GM12878 (cell line): ENCODE results near the gene ARHGAP44.

Experiments used
- BACH1 ChIP-seq: fragments of 450-650 bp; IDR thresholded peaks from 2 replicates; pipeline ENCODE4 v1.6.1; 2017; ENCODE audit warnings: mild to moderate bottlenecking, borderline replicate concordance
- CBFB ChIP-seq: IDR thresholded peaks from 2 replicates; pipeline ENCODE4 v1.6.1; 2016; ENCODE audit warnings: antibody characterized with exemption, low read depth
- CHD1 ChIP-seq: IDR thresholded peaks from 2 replicates; pipeline ENCODE4 v1.6.1; 2012; ENCODE audit warnings: low read depth, low read length, improper control_type of control experiment
- EZH2 ChIP-seq: IDR thresholded peaks from 2 replicates; pipeline ENCODE4 v1.6.1; 2012; ENCODE audit warnings: low read depth, mild to moderate bottlenecking, control low read depth, inconsistent platforms, low read length, borderline replicate concordance; ENCODE audit not compliant: control insufficient read depth
- JUNB ChIP-seq: IDR thresholded peaks from 2 replicates; pipeline ENCODE4 v1.6.1; 2016; ENCODE audit warnings: antibody characterized with exemption, mild to moderate bottlenecking
- POLR2A ChIP-seq: IDR thresholded peaks from 2 replicates; pipeline ENCODE4 v1.6.1; 2011; ENCODE audit warnings: low read depth, mild to moderate bottlenecking, low read length
- POLR2AphosphoS5 ChIP-seq: IDR thresholded peaks from 2 replicates; pipeline ENCODE4 v1.6.1; 2011; ENCODE audit warnings: mild to moderate bottlenecking, low read length, inconsistent platforms
- POU2F2 ChIP-seq: IDR thresholded peaks from 3 replicates; pipeline ENCODE4 v1.6.1; 2011; ENCODE audit warnings: low read depth, mild to moderate bottlenecking, low read length, borderline replicate concordance
- RAD21 ChIP-seq: IDR thresholded peaks from 2 replicates; pipeline ENCODE4 v1.6.1; 2011; ENCODE audit warnings: mild to moderate bottlenecking, low read depth, low read length, moderate library complexity; ENCODE audit not compliant: insufficient read depth
- SIN3A ChIP-seq: IDR thresholded peaks from 2 replicates; pipeline ENCODE4 v1.6.1; 2012; ENCODE audit warnings: low read depth, low read length, improper control_type of control experiment
- SREBF1 ChIP-seq: IDR thresholded peaks from 2 replicates; pipeline ENCODE4 v1.6.1; 2012; ENCODE audit warnings: mild to moderate bottlenecking, low read length
- TF ChIP-seq, protein P1 (sequence below), 3 experiments: IDR thresholded peaks in 2 of 3; conservative IDR thresholded peaks in 1 of 3; 2 replicates each; pipeline ENCODE4 v1.5.1; 2011; ENCODE audit warnings: low read depth in 3 of 3, low read length in 3 of 3, mild to moderate bottlenecking in 3 of 3, control low read depth in 2 of 3, moderate library complexity in 2 of 3, inconsistent platforms in 1 of 3, mixed read lengths in 1 of 3; ENCODE audit not compliant: control insufficient read depth in 2 of 3, insufficient read depth in 1 of 3; ENCODE audit errors: extremely low read depth in 1 of 3
- TF ChIP-seq, protein P2 (sequence below): IDR thresholded peaks from 2 replicates; pipeline ENCODE4 v1.6.1; 2012; ENCODE audit warnings: mild to moderate bottlenecking, low read depth, low read length

DNA sequence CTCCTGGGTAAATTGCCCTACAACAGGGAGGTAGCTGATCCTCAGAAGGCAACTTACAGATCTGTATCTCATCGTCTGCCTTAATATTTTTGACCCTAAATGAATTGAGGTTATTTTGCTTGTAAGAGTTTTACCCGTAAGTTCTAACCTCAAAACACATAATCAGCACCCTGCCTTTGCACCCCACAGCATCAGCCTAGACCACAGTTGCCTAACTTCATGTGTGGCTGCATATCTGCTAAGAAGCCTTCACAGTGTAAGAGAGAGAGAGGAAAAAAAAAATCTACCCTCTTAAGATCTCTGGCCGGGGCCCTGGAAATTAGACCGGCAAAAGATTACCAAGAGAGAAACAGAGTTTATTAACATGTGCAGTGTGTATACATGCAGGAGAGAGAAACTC lies 76.9 kb downstream of the ARHGAP44 start:
- no peak for TF ChIP-seq EZH2
- TF ChIP-seq, protein P1, sequence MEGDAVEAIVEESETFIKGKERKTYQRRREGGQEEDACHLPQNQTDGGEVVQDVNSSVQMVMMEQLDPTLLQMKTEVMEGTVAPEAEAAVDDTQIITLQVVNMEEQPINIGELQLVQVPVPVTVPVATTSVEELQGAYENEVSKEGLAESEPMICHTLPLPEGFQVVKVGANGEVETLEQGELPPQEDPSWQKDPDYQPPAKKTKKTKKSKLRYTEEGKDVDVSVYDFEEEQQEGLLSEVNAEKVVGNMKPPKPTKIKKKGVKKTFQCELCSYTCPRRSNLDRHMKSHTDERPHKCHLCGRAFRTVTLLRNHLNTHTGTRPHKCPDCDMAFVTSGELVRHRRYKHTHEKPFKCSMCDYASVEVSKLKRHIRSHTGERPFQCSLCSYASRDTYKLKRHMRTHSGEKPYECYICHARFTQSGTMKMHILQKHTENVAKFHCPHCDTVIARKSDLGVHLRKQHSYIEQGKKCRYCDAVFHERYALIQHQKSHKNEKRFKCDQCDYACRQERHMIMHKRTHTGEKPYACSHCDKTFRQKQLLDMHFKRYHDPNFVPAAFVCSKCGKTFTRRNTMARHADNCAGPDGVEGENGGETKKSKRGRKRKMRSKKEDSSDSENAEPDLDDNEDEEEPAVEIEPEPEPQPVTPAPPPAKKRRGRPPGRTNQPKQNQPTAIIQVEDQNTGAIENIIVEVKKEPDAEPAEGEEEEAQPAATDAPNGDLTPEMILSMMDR (IDR thresholded peaks at IDR 0.05 in 2 of 3, conservative IDR thresholded peaks at IDR 0.05 in 1 of 3; ENCODE audit: control insufficient read depth in 2 of 3, extremely low read depth in 1 of 3, insufficient read depth in 1 of 3, low read depth in 3 of 3, low read length in 3 of 3): no peak
- no peak for TF ChIP-seq CHD1
- TF ChIP-seq JUNB: no peak
- no peak for TF ChIP-seq CBFB
- TF ChIP-seq, protein P2, sequence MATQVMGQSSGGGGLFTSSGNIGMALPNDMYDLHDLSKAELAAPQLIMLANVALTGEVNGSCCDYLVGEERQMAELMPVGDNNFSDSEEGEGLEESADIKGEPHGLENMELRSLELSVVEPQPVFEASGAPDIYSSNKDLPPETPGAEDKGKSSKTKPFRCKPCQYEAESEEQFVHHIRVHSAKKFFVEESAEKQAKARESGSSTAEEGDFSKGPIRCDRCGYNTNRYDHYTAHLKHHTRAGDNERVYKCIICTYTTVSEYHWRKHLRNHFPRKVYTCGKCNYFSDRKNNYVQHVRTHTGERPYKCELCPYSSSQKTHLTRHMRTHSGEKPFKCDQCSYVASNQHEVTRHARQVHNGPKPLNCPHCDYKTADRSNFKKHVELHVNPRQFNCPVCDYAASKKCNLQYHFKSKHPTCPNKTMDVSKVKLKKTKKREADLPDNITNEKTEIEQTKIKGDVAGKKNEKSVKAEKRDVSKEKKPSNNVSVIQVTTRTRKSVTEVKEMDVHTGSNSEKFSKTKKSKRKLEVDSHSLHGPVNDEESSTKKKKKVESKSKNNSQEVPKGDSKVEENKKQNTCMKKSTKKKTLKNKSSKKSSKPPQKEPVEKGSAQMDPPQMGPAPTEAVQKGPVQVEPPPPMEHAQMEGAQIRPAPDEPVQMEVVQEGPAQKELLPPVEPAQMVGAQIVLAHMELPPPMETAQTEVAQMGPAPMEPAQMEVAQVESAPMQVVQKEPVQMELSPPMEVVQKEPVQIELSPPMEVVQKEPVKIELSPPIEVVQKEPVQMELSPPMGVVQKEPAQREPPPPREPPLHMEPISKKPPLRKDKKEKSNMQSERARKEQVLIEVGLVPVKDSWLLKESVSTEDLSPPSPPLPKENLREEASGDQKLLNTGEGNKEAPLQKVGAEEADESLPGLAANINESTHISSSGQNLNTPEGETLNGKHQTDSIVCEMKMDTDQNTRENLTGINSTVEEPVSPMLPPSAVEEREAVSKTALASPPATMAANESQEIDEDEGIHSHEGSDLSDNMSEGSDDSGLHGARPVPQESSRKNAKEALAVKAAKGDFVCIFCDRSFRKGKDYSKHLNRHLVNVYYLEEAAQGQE: no peak
- TF ChIP-seq POLR2AphosphoS5: no peak
- no peak for TF ChIP-seq SREBF1
- no peak for TF ChIP-seq POLR2A
- no peak for TF ChIP-seq BACH1
- no peak for TF ChIP-seq POU2F2
- TF ChIP-seq RAD21: no peak
- no peak for TF ChIP-seq SIN3A
